Lung microvascular endothelial cell (primary cell): Measurements from ENCODE around the gene ITGB8. TPM values are rescaled to one million over a fixed set of nuclear protein-coding genes. Genes with fewer than 3 reads are reported as not detected.

Experiments used
- DNase-seq, 2 donors: peaks; one replicate each; pipeline versions ENCODE4 v3.0.0 to v3.0.0-alpha.2; 2010; ENCODE audit warnings: low read depth in 2 of 2
- total RNA-seq: library from RNA; depleted of rRNA; stranded (reverse); fragments of >200 nt; gene quantifications from 2 replicates; pipeline ENCODE4 v1.2.1, GENCODE V29; 2014

ITGB8 gene
- total RNA-seq, 1 donor from 2014 or later = 31.2 TPM

DNA sequence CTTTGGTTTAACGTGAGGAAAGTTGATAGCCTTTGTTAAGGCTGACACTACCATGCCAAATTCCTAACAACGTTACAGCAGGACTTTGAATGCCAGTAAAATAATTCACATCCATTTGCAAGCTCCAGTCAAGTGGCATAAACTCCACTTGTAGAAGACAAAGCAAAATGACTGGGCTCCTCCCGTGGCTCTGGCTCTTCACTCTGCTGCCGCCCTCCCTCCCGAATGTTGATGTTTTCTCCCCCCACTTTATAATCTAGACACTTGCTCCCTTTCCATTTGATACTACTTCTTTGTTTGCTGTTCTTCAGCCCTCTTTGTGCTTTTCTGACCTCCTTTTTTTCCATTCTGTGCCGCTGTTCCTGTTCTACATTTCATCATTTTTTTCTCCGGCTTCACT lies 22.8 kb upstream of the ITGB8 start:
- no peak for DNase-seq

DNA sequence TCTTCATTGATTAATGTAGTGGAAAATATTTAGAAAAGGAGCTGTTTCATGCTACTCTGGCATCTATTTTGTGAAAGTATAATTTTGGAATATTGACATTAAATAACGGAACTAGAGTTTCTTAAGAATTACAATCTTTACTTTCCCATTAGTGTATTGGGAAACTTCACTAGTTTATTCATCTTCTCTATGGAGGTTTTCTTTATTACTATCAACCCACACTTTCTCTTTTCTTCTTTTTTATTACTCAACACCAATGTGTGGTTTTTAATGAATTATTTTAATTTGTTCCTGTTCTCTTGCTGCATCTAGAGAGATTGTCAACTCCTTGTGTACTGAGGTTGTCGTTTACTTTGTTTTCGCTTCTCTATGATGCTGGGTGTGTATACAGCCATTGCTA lies 20.4 kb upstream of the ITGB8 start:
- DNase-seq = no peak

GRCh38 chr7:20310963-20311742 lies 19.5 kb upstream of the ITGB8 start:
- peak; percentile 53 to 58 for DNase-seq

- DNase-seq = no peak
These were observed 19.0 kb upstream of the ITGB8 start for GRCh38 chr7:20311743-20312042.

DNA sequence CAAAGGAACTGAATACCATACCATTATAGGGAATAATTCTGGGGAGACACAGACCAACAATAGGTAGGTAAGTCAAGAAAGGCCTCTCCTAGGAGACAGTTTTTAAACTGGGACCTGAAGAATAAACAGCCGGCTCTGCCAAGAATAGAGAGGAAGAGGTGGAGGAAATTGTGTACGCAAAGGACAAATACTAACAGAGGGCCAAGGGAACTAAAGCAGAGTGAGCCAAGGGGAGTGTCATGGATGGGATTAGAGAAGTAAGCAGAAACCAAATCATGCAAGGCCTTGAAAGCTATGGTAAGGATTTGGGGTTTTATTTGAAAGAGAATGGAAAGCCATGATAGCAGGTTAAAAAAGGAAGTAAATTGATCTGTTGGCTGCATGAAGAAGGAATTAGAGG lies 18.1 kb upstream of the ITGB8 start:
- no peak for DNase-seq

DNA sequence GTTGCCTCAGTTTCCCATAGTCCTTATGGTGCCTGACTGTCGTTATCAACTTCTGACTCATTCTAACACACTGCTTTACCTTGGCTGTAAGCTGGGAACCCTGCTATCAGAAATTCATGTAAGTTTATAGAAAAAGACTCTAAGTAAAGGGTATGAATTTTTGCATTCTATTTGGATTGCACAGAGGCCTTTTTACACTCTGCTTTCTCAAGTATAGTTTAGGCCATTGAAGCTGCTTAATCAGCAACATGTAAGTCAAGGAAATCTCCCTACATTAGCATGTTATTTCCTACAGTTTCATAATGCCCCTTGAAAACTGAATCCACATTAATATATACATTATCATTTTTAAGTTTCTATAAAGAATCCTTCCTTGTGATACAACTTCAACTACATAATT lies 17.1 kb upstream of the ITGB8 start:
- no peak for DNase-seq

- DNase-seq = no peak
These were observed 16.5 kb upstream of the ITGB8 start for GRCh38 chr7:20314198-20314597.

DNA sequence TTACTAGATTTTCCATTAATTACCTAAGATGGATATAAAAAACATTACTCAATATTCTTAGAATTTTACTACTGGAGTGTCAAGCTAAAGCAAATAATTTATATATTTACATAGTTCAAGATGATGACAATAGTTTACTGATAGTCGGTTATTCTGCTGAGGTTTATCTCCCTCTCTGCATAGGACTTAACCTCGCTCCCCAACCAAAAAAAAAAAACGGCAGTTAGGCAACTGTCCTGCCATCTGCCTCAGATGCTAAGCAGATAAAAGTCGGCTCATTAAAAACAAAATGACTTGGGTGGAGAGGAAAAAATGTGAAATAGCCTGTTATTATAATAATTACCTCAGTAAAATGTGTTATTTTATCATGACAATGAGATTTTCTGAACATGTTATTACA lies 14.0 kb upstream of the ITGB8 start:
- no peak for DNase-seq

GRCh38 chr7:20317413-20317812 lies 13.3 kb upstream of the ITGB8 start:
- DNase-seq = no peak

GRCh38 chr7:20318933-20319332 lies 11.8 kb upstream of the ITGB8 start:
- no peak for DNase-seq

DNA sequence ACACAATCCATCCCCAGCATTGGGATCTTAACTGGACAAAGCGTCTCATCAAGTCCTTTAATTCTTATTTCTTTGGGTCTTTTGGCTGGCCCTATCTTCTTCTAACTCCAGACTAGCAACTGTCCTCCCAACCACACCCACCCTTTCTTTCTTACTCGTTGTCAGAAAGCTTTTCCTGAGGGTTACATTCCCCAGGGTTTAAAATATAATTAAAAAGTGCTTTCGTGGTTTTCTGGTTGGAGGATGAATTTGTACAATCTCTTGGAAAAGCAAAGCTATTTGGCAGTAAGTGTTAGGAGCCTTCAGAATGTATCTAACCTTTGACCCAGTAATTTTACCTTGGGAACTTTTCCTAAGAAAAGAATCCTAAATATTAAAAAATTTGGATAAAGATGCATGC lies 10.4 kb upstream of the ITGB8 start:
- DNase-seq = no peak

DNA sequence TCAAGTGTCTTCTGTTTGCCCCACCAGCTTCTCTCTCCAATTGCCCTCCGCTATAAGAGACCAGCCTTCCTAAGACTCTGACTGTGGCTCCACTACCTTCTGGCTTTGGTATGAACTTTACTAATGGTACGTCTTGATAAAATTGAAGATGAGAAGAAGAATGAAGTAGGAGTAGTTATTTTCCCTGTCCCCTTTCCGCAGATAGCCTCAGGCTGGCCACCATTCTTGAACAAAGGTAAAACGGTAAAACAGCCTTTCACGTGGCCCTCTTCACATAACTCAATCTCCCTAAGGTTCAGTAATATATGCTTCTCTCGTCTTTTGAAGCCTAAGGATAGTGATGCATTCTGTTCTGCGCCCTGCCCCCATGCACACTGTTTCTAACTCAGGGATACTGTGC lies 9.9 kb upstream of the ITGB8 start:
- no peak for DNase-seq

DNA sequence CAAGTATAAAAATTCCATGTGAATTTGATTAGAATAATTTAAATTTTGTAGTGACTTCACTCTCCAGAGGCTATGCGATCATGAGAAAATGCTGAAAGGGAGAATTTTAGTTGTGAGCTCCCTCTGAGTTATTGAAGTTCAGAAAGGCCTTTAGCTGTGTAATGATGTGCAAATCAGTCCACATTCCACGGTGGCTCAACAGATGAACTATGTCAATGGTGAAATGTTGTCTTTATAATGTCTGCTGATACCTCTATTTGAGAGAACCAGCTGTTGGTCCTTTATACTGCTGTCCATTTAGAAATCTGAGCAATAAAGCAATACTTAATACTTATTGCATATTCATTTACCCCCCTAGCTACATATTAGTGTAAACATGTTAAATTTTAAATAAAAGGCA lies 7.1 kb upstream of the ITGB8 start:
- DNase-seq = no peak

- no peak for DNase-seq
These were observed 4.4 kb upstream of the ITGB8 start for GRCh38 chr7:20326342-20326741.

DNA sequence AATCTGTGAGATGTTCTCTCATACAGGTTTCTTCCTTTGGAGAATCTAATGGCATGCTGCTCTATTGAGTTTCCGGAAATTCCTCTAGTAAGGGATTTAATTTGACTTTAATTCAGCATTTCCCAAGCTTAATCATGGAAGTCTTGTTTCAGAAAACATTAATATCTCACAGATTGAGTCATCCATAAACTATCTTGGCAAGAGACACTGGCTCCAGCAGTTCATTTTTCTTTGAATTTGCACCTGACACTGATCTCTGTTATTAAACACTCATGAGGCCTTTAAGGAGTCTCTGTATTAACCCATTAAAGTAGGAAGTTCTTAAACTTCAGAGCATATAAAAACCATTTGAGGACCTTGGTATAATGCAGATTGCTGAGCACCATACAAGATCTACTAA lies 3.6 kb upstream of the ITGB8 start:
- no peak for DNase-seq

GRCh38 chr7:20328027-20328426 lies 2.7 kb upstream of the ITGB8 start:
- no peak for DNase-seq

DNA sequence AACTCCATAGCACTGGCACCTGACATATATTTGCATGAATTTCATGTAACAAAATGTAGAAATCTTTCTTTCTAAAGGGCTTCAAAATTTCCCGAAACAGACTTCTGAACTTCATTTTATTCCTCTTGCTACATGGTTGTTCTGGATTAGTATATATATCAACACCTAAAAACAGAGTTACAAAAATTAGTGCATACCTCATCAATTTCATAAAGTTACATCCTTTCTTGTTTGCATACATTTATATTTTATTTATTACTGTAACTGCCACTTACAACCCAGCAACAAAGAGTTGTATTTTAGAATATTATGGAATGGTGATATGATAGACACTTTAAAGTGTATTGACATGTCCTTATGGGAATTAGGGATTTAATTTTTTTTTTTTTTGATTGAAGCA lies 2.0 kb upstream of the ITGB8 start:
- DNase-seq = no peak

DNA sequence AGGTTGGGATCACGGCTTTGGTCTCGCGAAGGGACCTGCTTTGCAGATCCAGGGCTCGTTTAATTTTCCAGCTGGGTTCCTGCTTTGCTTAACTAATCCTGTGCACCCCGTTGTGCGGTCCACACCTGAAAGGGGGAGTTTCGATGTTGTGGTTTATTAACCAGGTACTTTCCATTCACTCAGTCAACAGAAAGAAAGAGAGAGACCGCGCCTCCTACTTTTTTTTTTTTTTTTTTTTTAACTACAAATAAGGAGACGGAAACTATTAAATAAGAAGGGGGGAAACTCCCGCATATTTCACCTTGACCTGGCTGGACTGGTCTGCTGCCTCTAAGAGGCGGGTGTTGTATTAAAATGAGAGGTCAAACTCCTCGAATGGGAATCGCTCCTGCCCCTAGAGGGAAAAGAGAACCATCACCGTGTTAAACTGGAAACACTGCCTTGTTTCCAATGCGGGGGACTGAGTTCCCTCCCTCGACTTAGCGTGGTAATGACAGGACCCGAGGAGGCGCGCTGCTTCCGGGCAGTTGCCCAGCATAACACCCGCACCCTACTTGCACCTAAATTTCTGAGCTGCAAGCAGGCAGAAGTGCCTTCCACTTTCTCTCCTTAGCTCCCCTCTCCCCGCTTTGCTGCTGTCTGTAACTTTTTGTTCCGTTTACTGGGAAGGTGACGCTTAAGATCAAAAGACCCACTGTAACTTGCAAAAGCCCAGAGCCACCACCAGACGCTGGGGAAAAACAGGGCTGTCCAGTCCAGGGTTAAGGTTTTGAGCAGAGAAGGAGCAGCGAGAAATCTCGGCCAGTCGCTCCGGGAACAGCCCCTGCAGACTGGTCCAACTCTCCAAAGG lies 1.1 kb upstream of the ITGB8 start:
- DNase-seq = peak; percentile 33 to 71

DNA sequence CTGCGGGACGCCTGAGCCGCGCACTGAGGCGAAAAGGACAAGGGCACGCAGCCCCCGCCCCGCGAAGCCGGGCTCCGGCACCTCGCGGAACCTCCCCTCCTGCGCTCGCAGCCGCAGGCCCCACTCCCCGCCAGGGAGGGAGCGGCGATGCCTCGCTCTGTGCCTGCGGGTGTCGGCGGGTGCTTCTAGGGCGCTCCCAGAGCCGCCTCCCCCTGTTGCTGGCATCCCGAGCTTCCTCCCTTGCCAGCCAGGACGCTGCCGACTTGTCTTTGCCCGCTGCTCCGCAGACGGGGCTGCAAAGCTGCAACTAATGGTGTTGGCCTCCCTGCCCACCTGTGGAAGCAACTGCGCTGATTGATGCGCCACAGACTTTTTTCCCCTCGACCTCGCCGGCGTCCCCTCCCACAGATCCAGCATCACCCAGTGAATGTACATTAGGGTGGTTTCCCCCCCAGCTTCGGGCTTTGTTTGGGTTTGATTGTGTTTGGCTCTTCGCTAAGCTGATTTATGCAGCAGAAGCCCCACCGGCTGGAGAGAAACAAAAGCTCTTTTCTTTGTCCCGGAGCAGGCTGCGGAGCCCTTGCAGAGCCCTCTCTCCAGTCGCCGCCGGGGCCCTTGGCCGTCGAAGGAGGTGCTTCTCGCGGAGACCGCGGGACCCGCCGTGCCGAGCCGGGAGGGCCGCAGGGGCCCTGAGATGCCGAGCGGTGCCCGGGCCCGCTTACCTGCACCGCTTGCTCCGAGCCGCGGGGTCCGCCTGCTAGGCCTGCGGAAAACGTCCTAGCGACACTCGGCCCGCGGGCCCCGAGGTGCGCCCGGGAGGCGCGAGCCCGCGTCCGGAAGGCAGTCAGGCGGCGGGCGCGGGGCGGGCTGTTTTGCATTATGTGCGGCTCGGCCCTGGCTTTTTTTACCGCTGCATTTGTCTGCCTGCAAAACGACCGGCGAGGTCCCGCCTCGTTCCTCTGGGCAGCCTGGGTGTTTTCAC lies 519 bp downstream of the ITGB8 start:
- DNase-seq = peak; percentile 6 to 52

- DNase-seq = no peak
These were observed 1.5 kb downstream of the ITGB8 start for GRCh38 chr7:20331910-20332813.

DNA sequence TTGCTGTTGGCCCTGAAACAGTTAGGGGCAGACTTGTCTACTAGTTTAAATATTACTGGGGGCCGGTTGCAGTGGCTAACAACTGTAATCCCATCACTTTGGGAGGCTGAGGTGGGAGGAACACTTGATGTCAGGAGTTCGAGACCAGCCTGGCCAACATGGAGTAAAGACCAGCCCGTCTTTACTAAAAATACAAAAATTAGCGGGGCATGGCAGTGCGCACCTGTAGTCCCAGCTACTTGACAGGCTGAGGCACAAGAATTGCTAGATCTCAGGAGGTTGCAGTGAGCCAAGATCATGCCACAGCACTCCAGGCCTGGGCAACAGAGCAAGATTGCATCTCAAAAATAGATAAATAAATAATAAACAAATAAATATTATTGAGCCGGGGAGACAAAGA lies 7.6 kb downstream of the ITGB8 start:
- DNase-seq = no peak
